DND-41 (cell line): ENCODE data around the gene ZMYND19.

ENCODE experiments used
- ATAC-seq: fragments of 200-7000 bp; cut with Tn5 transposase; 3 replicates; pipeline ENCODE4 v1.9.1; 2021; ENCODE audit warnings: low read depth; ENCODE audit not compliant: insufficient read depth
- DNase-seq: peaks from one replicate; pipeline ENCODE4 v3.0.0-alpha.2; 2020
- H2AFZ ChIP-seq: 2 replicates; pipeline ENCODE4 v1.6.0; 2012; ENCODE audit warnings: low read depth, low read length
- H3K27ac ChIP-seq: 2 replicates; pipeline ENCODE4 v1.5.1; 2012; ENCODE audit warnings: low read length, inconsistent platforms
- H3K27me3 ChIP-seq: fragments of 200-600 bp; sonication (generic); 2 replicates; pipeline ENCODE4 v1.6.0; 2012; ENCODE audit warnings: low read length, mild to moderate bottlenecking, inconsistent platforms; ENCODE audit not compliant: insufficient read depth, poor library complexity
- H3K36me3 ChIP-seq: 2 replicates; pipeline ENCODE4 v1.5.1; 2012; ENCODE audit warnings: low read length, inconsistent platforms; ENCODE audit not compliant: insufficient read depth
- H3K4me1 ChIP-seq: 2 replicates; pipeline ENCODE4 v1.5.1; 2012; ENCODE audit warnings: mild to moderate bottlenecking, low read length; ENCODE audit not compliant: insufficient read depth
- H3K4me2 ChIP-seq: 2 replicates; pipeline ENCODE4 v1.6.0; 2012; ENCODE audit warnings: mild to moderate bottlenecking, moderate library complexity, low read length, inconsistent platforms; ENCODE audit not compliant: insufficient read depth
- H3K4me3 ChIP-seq, 2 experiments: fragments of 200-600 bp in 1 of 2; shearing (Covaris generic) in 1 of 2; 2 replicates each; pipeline ENCODE4 v1.5.1; 2012 to 2016; ENCODE audit warnings: inconsistent platforms in 2 of 2, low read length in 2 of 2, mild to moderate bottlenecking in 2 of 2, low read depth in 1 of 2, moderate library complexity in 1 of 2
- H3K79me2 ChIP-seq: 2 replicates; pipeline ENCODE4 v1.6.0; 2012; ENCODE audit warnings: low read length, inconsistent platforms; ENCODE audit not compliant: insufficient read depth
- H3K9ac ChIP-seq: 2 replicates; pipeline ENCODE4 v1.6.0; 2012; ENCODE audit warnings: low read depth, mild to moderate bottlenecking, inconsistent platforms, low read length, moderate library complexity
- H3K9me3 ChIP-seq: 2 replicates; pipeline ENCODE4 v1.5.1; 2012; ENCODE audit warnings: low read length, moderate library complexity, mild to moderate bottlenecking, inconsistent platforms; ENCODE audit not compliant: insufficient read depth, severe bottlenecking
- H4K20me1 ChIP-seq: 2 replicates; pipeline ENCODE4 v1.6.0; 2012; ENCODE audit warnings: low read length; ENCODE audit not compliant: insufficient read depth
- CTCF ChIP-seq: IDR thresholded peaks from 2 replicates; pipeline ENCODE4 v1.5.1; 2012; ENCODE audit warnings: borderline replicate concordance, low read length, moderate library complexity, mild to moderate bottlenecking; ENCODE audit not compliant: poor library complexity, severe bottlenecking; ENCODE audit errors: extremely low read depth
- EZH2 ChIP-seq: IDR thresholded peaks from 3 replicates; pipeline ENCODE4 v1.6.1; 2012; ENCODE audit warnings: borderline replicate concordance, low read depth, mild to moderate bottlenecking, moderate library complexity, low read length, inconsistent platforms; ENCODE audit not compliant: severe bottlenecking

The ZMYND19 gene

DNA sequence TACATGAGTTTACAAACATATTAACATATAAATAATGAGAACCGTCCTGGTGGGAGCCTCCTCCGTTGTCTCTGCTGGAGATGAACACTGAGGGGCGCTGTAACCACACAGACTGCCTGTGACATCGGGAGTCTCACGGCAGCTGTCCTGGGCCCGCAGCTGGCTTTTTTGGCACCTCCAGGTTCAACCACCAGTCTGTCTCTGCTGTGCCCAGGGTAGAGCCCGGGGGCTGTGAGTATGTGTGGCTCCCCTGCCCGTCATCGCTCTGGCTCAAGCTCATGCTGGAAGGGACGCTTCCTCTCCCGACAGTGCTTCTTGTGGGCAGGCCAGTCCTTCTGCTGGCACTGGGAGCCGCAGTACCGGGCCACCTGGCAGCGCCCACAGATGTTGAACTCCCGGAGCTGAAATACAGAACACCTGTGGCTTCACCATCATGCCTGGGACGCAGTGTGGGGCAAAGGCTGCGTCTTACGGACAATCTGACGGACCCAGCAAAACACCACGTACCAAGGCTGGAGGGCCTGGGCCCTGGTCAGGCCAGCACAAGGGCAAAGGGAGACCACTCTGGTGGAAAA, 7.9 kb downstream of the ZMYND19 start:
- H3K36me3 ChIP-seq = peaks cover 59% of the 10 kb centered on the region
- peaks cover 49% of the 10 kb centered on the region for H4K20me1 ChIP-seq
- H3K4me3 ChIP-seq = no peak overlapping the region
- H3K27ac ChIP-seq = no peak overlapping the region
- no peak overlapping the region for H2AFZ ChIP-seq
- ATAC-seq = no peak
- no peaks in the 10 kb centered on the region for H3K27me3 ChIP-seq
- peaks cover 21% of the 10 kb centered on the region for H3K79me2 ChIP-seq
- no peak for DNase-seq
- peak; percentile 36 for TF ChIP-seq CTCF
- TF ChIP-seq EZH2 = no peak
- no peaks in the 10 kb centered on the region for H3K9me3 ChIP-seq
- H3K4me2 ChIP-seq = no peak overlapping the region
- H3K9ac ChIP-seq = no peak overlapping the region
- H3K4me1 ChIP-seq = peaks cover 13% of the 10 kb centered on the region

- Histone ChIP-seq H3K27ac (no peak overlapping the region), H3K27me3 (no peaks in the 10 kb centered on the region), H3K9me3 (no peaks in the 10 kb centered on the region), H3K79me2 (peaks cover 28% of the 10 kb centered on the region), H3K4me3 (no peak overlapping the region), H3K36me3 (peaks cover 54% of the 10 kb centered on the region), H4K20me1 (peaks cover 47% of the 10 kb centered on the region), H3K4me2 (no peak overlapping the region), H3K4me1 (peaks cover 20% of the 10 kb centered on the region), H2AFZ (no peak overlapping the region), H3K9ac (no peak overlapping the region)
- no peak for DNase-seq
- TF ChIP-seq EZH2 (no peak), CTCF (no peak)
- no peak for ATAC-seq
Observed at GRCh38 chr9:137581361-137582285, 8.7 kb downstream of the ZMYND19 start.

GRCh38 chr9:137580954-137581322, 9.4 kb downstream of the ZMYND19 start:
- Histone ChIP-seq H3K27ac (no peak overlapping the region), H3K79me2 (peaks cover 35% of the 10 kb centered on the region), H3K27me3 (no peaks in the 10 kb centered on the region), H2AFZ (no peak overlapping the region), H4K20me1 (peaks cover 43% of the 10 kb centered on the region), H3K4me3 (no peak overlapping the region), H3K9ac (no peak overlapping the region), H3K9me3 (no peaks in the 10 kb centered on the region), H3K4me2 (no peak overlapping the region), H3K36me3 (peaks cover 55% of the 10 kb centered on the region), H3K4me1 (peaks cover 27% of the 10 kb centered on the region)
- ATAC-seq (no peak), DNase-seq (no peak)
- no peak for TF ChIP-seq CTCF
- no peak for TF ChIP-seq EZH2
